GM12864 (cell line): ENCODE results near the gene CEND1.
A peak's percentile ranks its signal among the peaks of the same experiment; 100 is the strongest.

ENCODE experiments used
- DNase-seq: peaks from one replicate; pipeline ENCODE4 v3.0.0-alpha.2; 2011; ENCODE audit warnings: low read depth
- H3K4me3 ChIP-seq: 2 replicates; pipeline ENCODE4 v1.5.1; 2011; ENCODE audit warnings: mild to moderate bottlenecking, low read depth, low read length, control low read depth
- TF ChIP-seq, protein P1 (sequence below): IDR thresholded peaks from 2 replicates; pipeline ENCODE4 v1.5.1; 2011; ENCODE audit warnings: low read depth, mild to moderate bottlenecking, moderate library complexity, low read length, control low read depth, inconsistent platforms; ENCODE audit errors: missing control alignments

Gene CEND1

DNA sequence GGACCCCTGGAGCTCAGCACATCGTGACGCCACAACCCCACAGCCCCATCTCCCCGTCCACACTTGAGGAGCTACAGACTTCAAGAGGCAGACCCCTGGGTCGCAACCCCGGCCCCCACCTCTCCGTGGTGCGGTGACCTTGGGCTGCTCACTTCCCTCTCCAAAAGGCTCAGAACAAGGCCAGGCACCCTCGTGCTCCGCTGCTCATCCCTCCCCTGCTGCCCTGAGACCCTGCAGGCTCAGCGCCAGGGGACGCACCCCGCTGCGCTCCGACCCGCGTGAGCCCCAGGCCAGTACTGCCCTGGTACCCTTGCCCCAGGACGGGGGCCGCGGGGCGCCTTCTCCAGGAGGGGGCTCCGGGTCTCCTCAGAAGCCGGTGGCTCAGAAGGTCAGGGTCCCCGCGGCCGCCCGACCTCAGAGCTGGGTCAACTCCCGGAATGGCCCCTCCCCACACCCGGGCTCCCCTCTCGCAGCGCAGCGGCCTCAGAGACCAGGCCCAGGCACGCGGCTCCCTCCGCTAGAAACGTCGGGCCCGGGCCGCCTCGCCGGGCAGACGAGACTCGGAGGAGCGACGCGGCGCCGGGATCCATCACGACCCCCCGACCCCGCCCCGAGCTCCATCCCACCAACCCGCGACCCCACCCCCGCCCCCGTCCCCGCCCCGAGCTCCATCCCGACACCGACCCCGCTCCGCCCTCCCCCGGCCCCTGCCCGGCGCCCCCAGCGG lies 13.2 kb downstream of the CEND1 start:
- TF ChIP-seq, protein P1, sequence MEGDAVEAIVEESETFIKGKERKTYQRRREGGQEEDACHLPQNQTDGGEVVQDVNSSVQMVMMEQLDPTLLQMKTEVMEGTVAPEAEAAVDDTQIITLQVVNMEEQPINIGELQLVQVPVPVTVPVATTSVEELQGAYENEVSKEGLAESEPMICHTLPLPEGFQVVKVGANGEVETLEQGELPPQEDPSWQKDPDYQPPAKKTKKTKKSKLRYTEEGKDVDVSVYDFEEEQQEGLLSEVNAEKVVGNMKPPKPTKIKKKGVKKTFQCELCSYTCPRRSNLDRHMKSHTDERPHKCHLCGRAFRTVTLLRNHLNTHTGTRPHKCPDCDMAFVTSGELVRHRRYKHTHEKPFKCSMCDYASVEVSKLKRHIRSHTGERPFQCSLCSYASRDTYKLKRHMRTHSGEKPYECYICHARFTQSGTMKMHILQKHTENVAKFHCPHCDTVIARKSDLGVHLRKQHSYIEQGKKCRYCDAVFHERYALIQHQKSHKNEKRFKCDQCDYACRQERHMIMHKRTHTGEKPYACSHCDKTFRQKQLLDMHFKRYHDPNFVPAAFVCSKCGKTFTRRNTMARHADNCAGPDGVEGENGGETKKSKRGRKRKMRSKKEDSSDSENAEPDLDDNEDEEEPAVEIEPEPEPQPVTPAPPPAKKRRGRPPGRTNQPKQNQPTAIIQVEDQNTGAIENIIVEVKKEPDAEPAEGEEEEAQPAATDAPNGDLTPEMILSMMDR, result peak; percentile 10
- H3K4me3 ChIP-seq, result peak overlapping the region; percentile 94
- no peak for DNase-seq

DNA sequence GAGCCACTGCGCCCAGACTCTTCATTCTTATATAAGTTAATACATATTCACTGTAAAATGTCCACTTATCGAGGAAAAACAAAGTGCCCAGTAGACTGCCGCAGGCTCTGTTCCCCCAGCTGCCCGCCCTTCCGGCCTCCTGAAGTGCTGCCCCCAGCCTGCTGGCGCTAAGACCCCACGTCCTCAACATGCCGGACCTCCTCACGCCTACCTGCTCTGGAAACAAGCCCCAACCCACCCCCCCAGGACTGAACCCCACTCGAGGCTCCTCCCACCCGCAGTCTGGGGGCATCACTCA lies 13.7 kb downstream of the CEND1 start:
- TF ChIP-seq, protein P1, result no peak
- peak overlapping the region; percentile 94 for H3K4me3 ChIP-seq
- DNase-seq, result no peak

DNA sequence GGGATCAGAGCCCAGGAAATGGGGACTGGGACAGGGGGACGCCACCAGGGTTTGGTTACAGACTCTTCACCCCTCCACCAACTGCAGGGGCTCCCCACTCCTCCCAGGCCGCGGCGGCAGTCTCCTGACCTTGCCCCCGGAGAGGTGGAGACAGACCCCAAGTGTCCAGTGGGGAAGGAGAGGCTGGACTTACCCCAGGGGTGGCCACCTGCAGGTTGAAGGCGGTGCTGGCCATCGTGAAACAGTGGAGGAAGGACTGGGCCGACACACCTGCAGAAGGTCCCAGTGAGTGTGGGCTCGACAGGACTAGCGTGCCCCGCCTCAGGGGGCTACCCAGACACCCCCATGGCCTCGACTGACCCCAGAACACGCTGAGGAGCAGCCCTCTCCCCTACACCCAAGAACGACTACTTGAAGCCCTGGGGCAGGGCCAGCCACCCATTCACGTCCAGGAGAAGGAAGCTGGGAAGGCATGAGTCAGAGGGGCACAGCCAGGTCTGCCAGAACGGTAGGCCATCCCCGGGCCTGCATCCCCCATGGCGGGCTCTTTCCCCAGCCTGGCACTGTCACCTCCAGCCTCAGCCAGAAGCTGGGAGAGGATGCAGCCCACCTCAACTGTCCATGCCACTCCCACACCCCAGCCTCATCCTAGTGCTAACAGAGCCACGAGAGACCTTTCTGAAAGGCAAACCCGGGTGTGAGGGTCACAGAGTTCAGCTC lies 14.9 kb downstream of the CEND1 start:
- no peak overlapping the region for H3K4me3 ChIP-seq
- TF ChIP-seq, protein P1, result no peak
- no peak for DNase-seq

DNA sequence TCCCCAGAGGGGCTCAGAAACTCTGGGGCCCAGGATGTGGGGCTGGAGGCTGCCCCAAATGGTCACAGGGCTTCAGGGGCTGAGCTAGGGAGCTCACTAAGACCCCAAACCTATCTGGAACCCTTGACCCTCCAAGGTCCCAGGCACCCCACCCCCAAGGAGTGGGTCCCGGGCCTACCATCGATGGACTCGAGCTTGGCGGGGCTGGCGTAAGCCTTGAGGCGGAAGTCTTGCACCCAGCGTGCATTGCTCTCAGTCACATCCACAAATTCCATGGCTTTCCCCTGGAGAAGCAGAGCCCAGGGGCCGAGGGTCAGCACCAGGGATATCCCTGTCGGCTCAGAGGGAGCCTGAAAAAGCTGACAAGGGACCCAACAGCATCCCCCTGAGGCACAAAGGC lies 16.1 kb downstream of the CEND1 start:
- DNase-seq, result no peak

DNA sequence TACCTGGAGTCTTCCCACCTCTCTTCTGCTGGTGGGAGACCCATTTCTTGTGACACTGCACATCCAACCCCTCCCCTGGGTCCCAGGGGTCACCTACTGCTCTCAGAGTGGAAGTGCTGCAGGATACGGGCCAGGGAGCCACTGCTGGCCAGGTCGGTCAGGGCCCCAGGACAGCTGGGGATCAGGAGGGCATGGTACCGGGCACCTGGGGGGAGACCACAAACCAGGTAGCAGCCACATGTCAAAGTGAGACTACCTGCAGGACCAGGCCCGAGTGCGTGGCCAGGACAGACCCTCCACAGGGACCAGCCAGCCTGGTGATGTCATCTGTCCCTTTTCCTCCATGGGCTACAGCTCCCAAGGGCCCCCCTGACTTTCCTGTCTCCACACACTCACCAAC lies 16.5 kb downstream of the CEND1 start:
- TF ChIP-seq, protein P1, result no peak
- DNase-seq, result no peak

More for the DNA sequence above, 16.1 kb downstream of the CEND1 start:
- H3K4me3 ChIP-seq, result no peak overlapping the region
- TF ChIP-seq, protein P1, result no peak

DNA sequence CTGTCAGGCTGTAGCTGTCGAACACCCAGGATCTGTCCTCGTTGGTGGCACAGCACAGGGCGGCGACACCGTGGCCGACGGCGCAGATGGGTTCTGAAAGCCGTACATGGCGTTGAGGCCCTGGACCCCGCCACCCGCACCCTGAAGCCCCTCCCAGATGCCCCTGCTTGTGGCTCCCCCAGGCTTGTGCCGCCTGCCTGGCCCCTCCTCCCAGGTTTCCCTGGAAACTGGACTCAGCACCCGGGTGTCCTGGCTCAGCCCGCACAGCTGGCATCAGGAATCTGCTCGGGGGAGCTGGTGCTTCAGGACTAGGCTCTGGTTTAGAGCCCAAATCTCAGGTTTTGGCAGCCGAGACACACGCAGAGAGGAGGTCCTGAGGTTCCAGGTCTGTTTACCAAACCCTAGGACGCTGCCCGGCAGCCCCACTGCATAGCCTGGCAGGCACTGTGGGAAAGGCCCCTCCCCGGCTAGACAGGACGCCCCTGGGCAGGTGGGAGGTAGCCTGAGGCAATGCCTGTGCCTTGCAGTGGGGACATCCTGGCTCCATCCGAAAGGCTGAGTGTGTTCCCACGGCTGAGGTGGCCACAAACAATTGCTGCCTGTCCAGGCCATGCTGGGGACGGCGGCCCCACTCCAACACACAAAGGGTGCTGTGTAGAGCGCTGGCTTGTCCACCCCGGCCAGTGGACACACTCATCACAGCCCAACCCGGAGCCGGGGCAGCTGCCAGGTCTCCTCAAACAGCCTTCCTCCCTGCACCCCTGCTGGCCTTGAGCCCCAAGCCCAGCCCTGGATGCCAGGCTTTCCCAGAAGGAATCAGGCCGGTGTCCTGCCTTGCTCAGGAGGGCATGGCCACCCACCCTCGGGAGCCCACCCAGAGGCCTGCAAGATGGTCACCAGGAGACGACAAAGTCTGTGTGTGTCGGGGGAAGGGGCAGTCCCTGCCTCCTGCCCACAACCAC lies 17.2 kb downstream of the CEND1 start:
- no peak overlapping the region for H3K4me3 ChIP-seq
- no peak for DNase-seq
- TF ChIP-seq, protein P1, result no peak

More for the DNA sequence above, 16.5 kb downstream of the CEND1 start:
- H3K4me3 ChIP-seq, result no peak overlapping the region
